OCI-LY7 (cell line): Measurements from ENCODE around the gene TMEM238. TPM values are rescaled to one million over a fixed set of nuclear protein-coding genes. Genes with fewer than 3 reads are reported as not detected.

ENCODE experiments used
- BruUV-seq: library from RNA; stranded (reverse); fragments of 400-500 nt; replicated peaks from 2 replicates; lab custom pipeline; 2021; lab: Mats Ljungman, UMichigan
- CTCF ChIA-PET: fragments of 300-600 bp; sonication (Branson Sonifier 250); formaldehyde crosslinking; loops from one replicate; lab custom pipeline; 2022; ENCODE audit warnings: antibody characterized with exemption; ENCODE audit not compliant: unreplicated experiment; lab: Charles Lee
- POLR2A ChIA-PET: fragments of 300-600 bp; sonication (Branson Sonifier 250); formaldehyde crosslinking; loops from one replicate; lab custom pipeline; 2022; ENCODE audit warnings: antibody characterized with exemption; lab: Charles Lee
- DNase-seq: peaks from one replicate; pipeline ENCODE4 v3.0.0-alpha.2; 2015; ENCODE audit warnings: low spot score
- H2AFZ ChIP-seq: fragments of 200-600 bp; sonication (generic), shearing (Covaris generic); 2 replicates; pipeline ENCODE4 v1.6.1; 2014; ENCODE audit warnings: mild to moderate bottlenecking, antibody characterized with exemption, low read length, moderate library complexity
- H3K27ac ChIP-seq: fragments of 200-600 bp; sonication (generic); 2 replicates; pipeline ENCODE4 v1.5.1; 2014; ENCODE audit warnings: mixed run types, low read depth, mild to moderate bottlenecking, moderate library complexity, low read length, inconsistent platforms; ENCODE audit not compliant: poor library complexity, severe bottlenecking
- H3K36me3 ChIP-seq: fragments of 200-600 bp; sonication (generic); 2 replicates; pipeline ENCODE4 v1.6.1; 2014; ENCODE audit warnings: mild to moderate bottlenecking, antibody characterized with exemption, low read length, moderate library complexity, mixed read lengths; ENCODE audit not compliant: insufficient read depth
- H3K4me1 ChIP-seq: fragments of 200-600 bp; sonication (generic); 2 replicates; pipeline ENCODE4 v1.5.1; 2014; ENCODE audit warnings: mild to moderate bottlenecking, low read length; ENCODE audit not compliant: insufficient read depth, poor library complexity, severe bottlenecking
- H3K4me2 ChIP-seq: fragments of 200-600 bp; sonication (generic); 2 replicates; pipeline ENCODE4 v1.6.1; 2014; ENCODE audit warnings: mild to moderate bottlenecking, low read length
- H3K4me3 ChIP-seq: fragments of 200-600 bp; sonication (generic); 2 replicates; pipeline ENCODE4 v1.5.1; 2014; ENCODE audit warnings: mild to moderate bottlenecking, low read depth, low read length; ENCODE audit not compliant: poor library complexity, severe bottlenecking
- H3K79me2 ChIP-seq: fragments of 200-600 bp; sonication (generic); 2 replicates; pipeline ENCODE4 v1.6.1; 2016; ENCODE audit warnings: low read depth, mild to moderate bottlenecking, low read length, moderate library complexity, mixed read lengths; ENCODE audit not compliant: insufficient read depth
- H3K9me2 ChIP-seq: fragments of 200-600 bp; sonication (generic); 2 replicates; pipeline ENCODE4 v1.6.1; 2016; ENCODE audit warnings: mild to moderate bottlenecking, low read length, mixed read lengths; ENCODE audit not compliant: insufficient read depth
- H3K9me3 ChIP-seq: fragments of 200-600 bp; sonication (generic); 2 replicates; pipeline ENCODE4 v1.6.1; 2014; ENCODE audit warnings: mild to moderate bottlenecking, mixed run types, low read length, mixed read lengths
- H4K20me1 ChIP-seq: fragments of 200-600 bp; sonication (generic); 2 replicates; pipeline ENCODE4 v1.6.1; 2014; ENCODE audit warnings: mild to moderate bottlenecking, antibody characterized with exemption, low read length, moderate library complexity, mixed read lengths; ENCODE audit not compliant: insufficient read depth
- EZH2phosphoT487 ChIP-seq: fragments of 200-600 bp; sonication (generic); IDR thresholded peaks from 2 replicates; pipeline ENCODE4 v1.6.1; 2018; ENCODE audit warnings: low read depth, borderline replicate concordance, mild to moderate bottlenecking, mixed run types, antibody characterized with exemption, low read length, moderate library complexity, mixed read lengths
- intact Hi-C: fragments of 100-400 bp; cut with micrococcal nuclease; formaldehyde crosslinking; loops from one replicate; pipeline ENCODE4 v1.10.0; 2022; ENCODE audit not compliant: unreplicated experiment
- total RNA-seq, 2 experiments: library from RNA; depleted of rRNA in 1 of 2; stranded (reverse); fragments of >200 nt in 1 of 2; shearing (Covaris generic) in 1 of 2; gene quantifications; 2 replicates each; pipeline ENCODE4 v1.2.3, GENCODE V29; 2014 to 2022
- TF ChIP-seq, protein P1 (sequence below): fragments of 200-600 bp; sonication (generic); conservative IDR thresholded peaks from 2 replicates; pipeline ENCODE4 v1.5.1; 2014; ENCODE audit warnings: mild to moderate bottlenecking, antibody characterized with exemption, low read length, moderate library complexity, mixed read lengths

TMEM238 gene
- total RNA-seq, 2 experiments from 2014 or later: 2.7 to 6.5 TPM

GRCh38 chr19:55345818-55346724 is 38.0 kb downstream of the TMEM238 start:
- ChIA-PET POLR2A (interaction anchor here (0.6 kb wide), 1 partner anchor 33 kb away, joined by 6 read pairs; no protein-coding TSS in a partner anchor), CTCF (no interaction called here)
- BruUV-seq: no TSS peak
- DNase-seq: no peak
- peaks cover 7% of the 10 kb centered on the region for H3K4me1 ChIP-seq
- H3K4me3 ChIP-seq: no peak overlapping the region
- H4K20me1 ChIP-seq: no peaks in the 10 kb centered on the region
- H3K27ac ChIP-seq: no peak overlapping the region
- no peaks in the 10 kb centered on the region for H3K79me2 ChIP-seq
- no peaks in the 10 kb centered on the region for H3K9me2 ChIP-seq
- no peak overlapping the region for H3K4me2 ChIP-seq
- TF ChIP-seq EZH2phosphoT487: no peak
- TF ChIP-seq, protein P1, sequence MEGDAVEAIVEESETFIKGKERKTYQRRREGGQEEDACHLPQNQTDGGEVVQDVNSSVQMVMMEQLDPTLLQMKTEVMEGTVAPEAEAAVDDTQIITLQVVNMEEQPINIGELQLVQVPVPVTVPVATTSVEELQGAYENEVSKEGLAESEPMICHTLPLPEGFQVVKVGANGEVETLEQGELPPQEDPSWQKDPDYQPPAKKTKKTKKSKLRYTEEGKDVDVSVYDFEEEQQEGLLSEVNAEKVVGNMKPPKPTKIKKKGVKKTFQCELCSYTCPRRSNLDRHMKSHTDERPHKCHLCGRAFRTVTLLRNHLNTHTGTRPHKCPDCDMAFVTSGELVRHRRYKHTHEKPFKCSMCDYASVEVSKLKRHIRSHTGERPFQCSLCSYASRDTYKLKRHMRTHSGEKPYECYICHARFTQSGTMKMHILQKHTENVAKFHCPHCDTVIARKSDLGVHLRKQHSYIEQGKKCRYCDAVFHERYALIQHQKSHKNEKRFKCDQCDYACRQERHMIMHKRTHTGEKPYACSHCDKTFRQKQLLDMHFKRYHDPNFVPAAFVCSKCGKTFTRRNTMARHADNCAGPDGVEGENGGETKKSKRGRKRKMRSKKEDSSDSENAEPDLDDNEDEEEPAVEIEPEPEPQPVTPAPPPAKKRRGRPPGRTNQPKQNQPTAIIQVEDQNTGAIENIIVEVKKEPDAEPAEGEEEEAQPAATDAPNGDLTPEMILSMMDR: no peak
- H3K36me3 ChIP-seq: no peaks in the 10 kb centered on the region
- H2AFZ ChIP-seq: no peak overlapping the region
- H3K9me3 ChIP-seq: no peaks in the 10 kb centered on the region
- intact Hi-C loops: no loop called here

DNA sequence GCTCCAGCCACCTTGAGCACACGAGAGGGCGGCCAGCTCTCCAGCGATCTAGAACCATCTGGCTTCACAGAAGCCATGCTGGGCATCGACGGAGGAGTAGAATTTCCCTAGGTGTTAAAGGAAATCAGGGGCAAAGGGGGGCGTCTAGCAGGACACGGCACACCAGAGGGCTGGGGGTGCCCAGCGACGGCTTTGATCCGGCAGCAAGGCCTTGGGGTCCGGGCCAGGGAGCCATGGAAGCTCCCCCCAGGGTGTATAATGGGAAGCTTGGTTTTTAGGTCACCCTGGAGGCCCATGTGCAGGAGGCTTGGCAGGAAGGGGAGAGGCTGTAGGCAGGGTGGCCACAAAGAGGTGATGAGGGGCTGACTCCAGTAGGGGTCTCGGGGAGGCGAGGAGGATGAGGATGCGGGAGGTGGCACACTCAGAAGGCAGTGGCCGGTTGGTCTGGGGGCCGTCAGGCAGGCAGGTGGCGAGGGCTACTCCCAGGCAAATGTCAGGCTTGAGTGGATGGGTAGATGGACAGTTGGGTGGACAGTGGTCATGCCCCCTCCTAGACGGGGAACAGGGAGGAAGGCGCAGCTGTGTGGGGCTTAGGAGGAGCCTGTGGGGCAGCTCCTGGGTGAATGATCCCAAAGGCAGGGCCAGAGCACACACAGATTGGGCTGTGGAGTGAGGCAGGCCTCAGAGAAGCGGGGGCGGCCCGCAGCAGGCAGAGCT is 38.8 kb downstream of the TMEM238 start:
- Histone ChIP-seq H3K9me2 (no peaks in the 10 kb centered on the region), H3K79me2 (no peaks in the 10 kb centered on the region), H3K4me1 (peaks cover 15% of the 10 kb centered on the region), H3K9me3 (no peaks in the 10 kb centered on the region), H3K4me2 (no peak overlapping the region), H4K20me1 (no peaks in the 10 kb centered on the region), H3K36me3 (no peaks in the 10 kb centered on the region), H3K4me3 (no peak overlapping the region), H2AFZ (no peak overlapping the region), H3K27ac (no peak overlapping the region)
- BruUV-seq: no TSS peak
- intact Hi-C loops: no loop called here
- no peak for TF ChIP-seq EZH2phosphoT487
- TF ChIP-seq, protein P1: no peak
- CTCF ChIA-PET: no interaction called here
- no peak for DNase-seq
- POLR2A ChIA-PET: no interaction called here
